ENCODE results near the gene PLCG2.

Gene PLCG2

GRCh38 chr16:81905277-81905676 lies 126.2 kb downstream of the PLCG2 start:
- DNase-seq (ENCODE audit: low read depth), result no peak
- H3K4me3 ChIP-seq (ENCODE audit: low read depth, low read length), result no peak overlapping the region
- in situ Hi-C loops (cut with HindIII; ENCODE audit: low sequenced_read_pairs), result no loop called here
- no peak for TF ChIP-seq CTCF (IDR thresholded peaks at IDR 0.05; ENCODE audit: low read depth, low read length, missing control alignments)

- DNase-seq (ENCODE audit: low read depth), result no peak
- no peak for TF ChIP-seq CTCF (IDR thresholded peaks at IDR 0.05; ENCODE audit: low read depth, low read length, missing control alignments)
- in situ Hi-C loops (cut with HindIII; ENCODE audit: low sequenced_read_pairs), result no loop called here
- no peak overlapping the region for H3K4me3 ChIP-seq (ENCODE audit: low read depth, low read length)
Observed at GRCh38 chr16:81907681-81908080, 128.6 kb downstream of the PLCG2 start.

GRCh38 chr16:81908466-81909262 lies 129.6 kb downstream of the PLCG2 start:
- no peak for TF ChIP-seq CTCF (IDR thresholded peaks at IDR 0.05; ENCODE audit: low read depth, low read length, missing control alignments)
- no peak for DNase-seq (ENCODE audit: low read depth)
- in situ Hi-C loops (cut with HindIII; ENCODE audit: low sequenced_read_pairs), result no loop called here
- H3K4me3 ChIP-seq (ENCODE audit: low read depth, low read length), result no peak overlapping the region

- no peak overlapping the region for H3K4me3 ChIP-seq (ENCODE audit: low read depth, low read length)
- TF ChIP-seq CTCF (IDR thresholded peaks at IDR 0.05; ENCODE audit: low read depth, low read length, missing control alignments), result no peak
- DNase-seq (ENCODE audit: low read depth), result no peak
- in situ Hi-C loops (cut with HindIII; ENCODE audit: low sequenced_read_pairs), result no loop called here
Observed at GRCh38 chr16:81910366-81910885, 131.3 kb downstream of the PLCG2 start.

GRCh38 chr16:81912395-81912794 lies 133.3 kb downstream of the PLCG2 start:
- no peak overlapping the region for H3K4me3 ChIP-seq (ENCODE audit: low read depth, low read length)
- DNase-seq (ENCODE audit: low read depth), result no peak
- no peak for TF ChIP-seq CTCF (IDR thresholded peaks at IDR 0.05; ENCODE audit: low read depth, low read length, missing control alignments)
- in situ Hi-C loops (cut with HindIII; ENCODE audit: low sequenced_read_pairs), result no loop called here

- H3K4me3 ChIP-seq (ENCODE audit: low read depth, low read length), result no peak overlapping the region
- no peak for DNase-seq (ENCODE audit: low read depth)
- in situ Hi-C loops (cut with HindIII; ENCODE audit: low sequenced_read_pairs), result no loop called here
- no peak for TF ChIP-seq CTCF (IDR thresholded peaks at IDR 0.05; ENCODE audit: low read depth, low read length, missing control alignments)
Observed at GRCh38 chr16:81913222-81913621, 134.1 kb downstream of the PLCG2 start.
